HG03558 (cell line): ENCODE measurements around the gene PRKD1.

ENCODE experiments used
- ATAC-seq: cut with Tn5 transposase; IDR thresholded peaks from one replicate; pipeline ENCODE4 v1.9.1; 2021; ENCODE audit warnings: moderate number of reproducible peaks; ENCODE audit not compliant: unreplicated experiment; ENCODE audit errors: extremely low read depth

The PRKD1 gene

GRCh38 chr14:29637411-29637810, 290.2 kb downstream of the PRKD1 start:
- no peak for ATAC-seq

- no peak for ATAC-seq
Observed at GRCh38 chr14:29636870-29637269, 290.8 kb downstream of the PRKD1 start.

- ATAC-seq = no peak
Observed at GRCh38 chr14:29630566-29631160, 297.0 kb downstream of the PRKD1 start.

GRCh38 chr14:29629839-29630238, 297.8 kb downstream of the PRKD1 start:
- no peak for ATAC-seq

GRCh38 chr14:29627137-29627536, 300.5 kb downstream of the PRKD1 start:
- no peak for ATAC-seq

- no peak for ATAC-seq
Observed at GRCh38 chr14:29618323-29619067, 309.2 kb downstream of the PRKD1 start.

- ATAC-seq = no peak
Observed at GRCh38 chr14:29616922-29617321, 310.7 kb downstream of the PRKD1 start.

GRCh38 chr14:29608861-29609260, 318.8 kb downstream of the PRKD1 start:
- no peak for ATAC-seq

- ATAC-seq = no peak
Observed at GRCh38 chr14:29607169-29607568, 320.5 kb downstream of the PRKD1 start.

- ATAC-seq = no peak
Observed at GRCh38 chr14:29603696-29604095, 324.0 kb downstream of the PRKD1 start.

GRCh38 chr14:29601616-29602015, 326.0 kb downstream of the PRKD1 start:
- ATAC-seq = no peak

GRCh38 chr14:29587761-29588470, 339.7 kb downstream of the PRKD1 start:
- ATAC-seq = no peak

GRCh38 chr14:29587046-29587445, 340.6 kb downstream of the PRKD1 start:
- ATAC-seq = no peak

GRCh38 chr14:29584992-29585391, 342.7 kb downstream of the PRKD1 start:
- no peak for ATAC-seq

GRCh38 chr14:29580763-29581162, 346.9 kb downstream of the PRKD1 start:
- no peak for ATAC-seq

- no peak for ATAC-seq
Observed at GRCh38 chr14:29579838-29580237, 347.8 kb downstream of the PRKD1 start.

GRCh38 chr14:29576927-29577326, 350.7 kb downstream of the PRKD1 start:
- no peak for ATAC-seq

- ATAC-seq = no peak
Observed at GRCh38 chr14:29569194-29569593, 358.5 kb downstream of the PRKD1 start.

GRCh38 chr14:29566194-29566593, 361.5 kb downstream of the PRKD1 start:
- no peak for ATAC-seq

- ATAC-seq = no peak
Observed at GRCh38 chr14:29558516-29558915, 369.1 kb downstream of the PRKD1 start.

- no peak for ATAC-seq
Observed at GRCh38 chr14:29554335-29554734, 373.3 kb downstream of the PRKD1 start.
